Measurements from ENCODE around the gene ATE1.
"Not testable (repeated sequence)": the region's sequence is repeated elsewhere in the genome, so short reads cannot be mapped to it uniquely, and the experiment has no call there.

ATE1 gene

GRCh38 chr10:121974535-121975294, 46.9 kb upstream of the ATE1 start, which contains the start of gene NSMCE4A:
NSMCE4A (minus strand) TSS chr10:121975217; CDS start chr10:121975165, 52 bp downstream.
- H3K27ac ChIP-seq (ENCODE audit: low read length), result peak within 1 kb of the TSS; percentile 92
- TF ChIP-seq EZH2 (IDR thresholded peaks at IDR 0.05; ENCODE audit: borderline replicate concordance, low read depth, low read length, severe bottlenecking) (no peak), CTCF (IDR thresholded peaks at IDR 0.05; ENCODE audit: borderline replicate concordance, extremely low read depth, low read length, poor library complexity, severe bottlenecking) (peak; percentile 86)

GRCh38 chr10:121974019-121974534, 46.2 kb upstream of the ATE1 start:
- ATAC-seq (ENCODE audit: insufficient read depth, low read depth) (no peak), DNase-seq (no peak)
- peak overlapping the region; percentile 100 for H2AFZ ChIP-seq (ENCODE audit: low read depth, low read length)
- peak overlapping the region; percentile 96 for H3K9ac ChIP-seq (ENCODE audit: low read depth, low read length)
- peak overlapping the region; percentile 92 for H3K27ac ChIP-seq (ENCODE audit: low read length)
- H4K20me1 ChIP-seq (ENCODE audit: insufficient read depth, low read length), result peaks cover 25% of the 10 kb centered on the region
- peak overlapping the region; percentile 76 for H3K4me2 ChIP-seq (ENCODE audit: insufficient read depth, low read length)
- H3K4me3 ChIP-seq (ENCODE audit: low read depth in 1 of 2, low read length in 2 of 2), result peak overlapping the region; percentile 84 to 98
- H3K79me2 ChIP-seq (ENCODE audit: insufficient read depth, low read length), result peaks cover 51% of the 10 kb centered on the region
- H3K4me1 ChIP-seq (ENCODE audit: insufficient read depth, low read length), result peaks cover 30% of the 10 kb centered on the region
- TF ChIP-seq CTCF (IDR thresholded peaks at IDR 0.05; ENCODE audit: borderline replicate concordance, extremely low read depth, low read length, poor library complexity, severe bottlenecking), result no peak
- no peak for TF ChIP-seq EZH2 (IDR thresholded peaks at IDR 0.05; ENCODE audit: borderline replicate concordance, low read depth, low read length, severe bottlenecking)
- peaks cover 12% of the 10 kb centered on the region for H3K9me3 ChIP-seq (ENCODE audit: insufficient read depth, low read length, severe bottlenecking)
- peaks cover 35% of the 10 kb centered on the region for H3K36me3 ChIP-seq (ENCODE audit: insufficient read depth, low read length)
- no peaks in the 10 kb centered on the region for H3K27me3 ChIP-seq (ENCODE audit: insufficient read depth, low read length, poor library complexity)

More at GRCh38 chr10:121974535-121975294, 46.9 kb upstream of the ATE1 start, which contains the start of gene NSMCE4A:
- Histone ChIP-seq H4K20me1 (ENCODE audit: insufficient read depth, low read length) (peaks cover 25% of the 10 kb centered on the region), H3K27me3 (ENCODE audit: insufficient read depth, low read length, poor library complexity) (no peaks in the 10 kb centered on the region), H3K4me2 (ENCODE audit: insufficient read depth, low read length) (peak within 1 kb of the TSS; percentile 76), H3K4me1 (ENCODE audit: insufficient read depth, low read length) (peaks cover 30% of the 10 kb centered on the region), H3K36me3 (ENCODE audit: insufficient read depth, low read length) (peaks cover 29% of the 10 kb centered on the region), H3K9me3 (ENCODE audit: insufficient read depth, low read length, severe bottlenecking) (peaks cover 12% of the 10 kb centered on the region), H3K79me2 (ENCODE audit: insufficient read depth, low read length) (peaks cover 51% of the 10 kb centered on the region), H3K4me3 (ENCODE audit: low read depth in 1 of 2, low read length in 2 of 2) (peak within 1 kb of the TSS; percentile 84 to 98), H3K9ac (ENCODE audit: low read depth, low read length) (peak within 1 kb of the TSS; percentile 96), H2AFZ (ENCODE audit: low read depth, low read length) (peak within 1 kb of the TSS; percentile 100)
- ATAC-seq (ENCODE audit: insufficient read depth, low read depth) (peak; percentile 89), DNase-seq (peak; percentile 83)

GRCh38 chr10:121969086-121969485, 41.3 kb upstream of the ATE1 start:
- not testable (repeated sequence) for H3K27ac ChIP-seq (ENCODE audit: low read length); H3K4me3 ChIP-seq (ENCODE audit: low read depth in 1 of 2, low read length in 2 of 2); H2AFZ ChIP-seq (ENCODE audit: low read depth, low read length); DNase-seq; H3K4me2 ChIP-seq (ENCODE audit: insufficient read depth, low read length); ATAC-seq (ENCODE audit: insufficient read depth, low read depth); H3K9me3 ChIP-seq (ENCODE audit: insufficient read depth, low read length, severe bottlenecking); H3K27me3 ChIP-seq (ENCODE audit: insufficient read depth, low read length, poor library complexity); H3K9ac ChIP-seq (ENCODE audit: low read depth, low read length)
- H3K4me1 ChIP-seq (ENCODE audit: insufficient read depth, low read length), result peaks cover 21% of the 10 kb centered on the region
- peaks cover 27% of the 10 kb centered on the region for H4K20me1 ChIP-seq (ENCODE audit: insufficient read depth, low read length)
- peaks cover 84% of the 10 kb centered on the region for H3K36me3 ChIP-seq (ENCODE audit: insufficient read depth, low read length)
- peaks cover 37% of the 10 kb centered on the region for H3K79me2 ChIP-seq (ENCODE audit: insufficient read depth, low read length)

GRCh38 chr10:121965996-121966395, 38.2 kb upstream of the ATE1 start:
- peaks cover 86% of the 10 kb centered on the region for H3K36me3 ChIP-seq (ENCODE audit: insufficient read depth, low read length)

More at GRCh38 chr10:121965996-121966395, 38.2 kb upstream of the ATE1 start:
- TF ChIP-seq CTCF (IDR thresholded peaks at IDR 0.05; ENCODE audit: borderline replicate concordance, extremely low read depth, low read length, poor library complexity, severe bottlenecking) (no peak), EZH2 (IDR thresholded peaks at IDR 0.05; ENCODE audit: borderline replicate concordance, low read depth, low read length, severe bottlenecking) (no peak)
- Histone ChIP-seq H4K20me1 (ENCODE audit: insufficient read depth, low read length) (peaks cover 4% of the 10 kb centered on the region; the same call in 1 of the 2 replicates), H3K27me3 (ENCODE audit: insufficient read depth, low read length, poor library complexity) (no peaks in the 10 kb centered on the region), H3K9me3 (ENCODE audit: insufficient read depth, low read length, severe bottlenecking) (no peaks in the 10 kb centered on the region), H3K4me3 (ENCODE audit: low read depth in 1 of 2, low read length in 2 of 2) (no peak overlapping the region), H3K79me2 (ENCODE audit: insufficient read depth, low read length) (peaks cover 8% of the 10 kb centered on the region; the same call in 1 of the 2 replicates), H2AFZ (ENCODE audit: low read depth, low read length) (no peak overlapping the region), H3K4me1 (ENCODE audit: insufficient read depth, low read length) (no peaks in the 10 kb centered on the region), H3K27ac (ENCODE audit: low read length) (no peak overlapping the region), H3K4me2 (ENCODE audit: insufficient read depth, low read length) (no peak overlapping the region), H3K9ac (ENCODE audit: low read depth, low read length) (no peak overlapping the region)
- no peak for ATAC-seq (ENCODE audit: insufficient read depth, low read depth)
- DNase-seq, result no peak
